Endothelial cell (in vitro differentiated cells): ENCODE measurements around the gene PTPRS. TPM values are rescaled to one million over a fixed set of nuclear protein-coding genes. Genes with fewer than 3 reads are reported as not detected.

ENCODE experiments used
- DNase-seq: peaks from one replicate; pipeline ENCODE4 v3.0.0; 2021; ENCODE audit warnings: low spot score
- H3K27ac Mint-ChIP-seq: one replicate; pipeline ENCODE4 v1.8.0; 2021; ENCODE audit warnings: mixed read lengths, inconsistent platforms; ENCODE audit not compliant: unreplicated experiment
- H3K27me3 Mint-ChIP-seq: one replicate; pipeline ENCODE4 v1.8.0; 2021; ENCODE audit warnings: mild to moderate bottlenecking, moderate library complexity, mixed read lengths, inconsistent platforms; ENCODE audit not compliant: unreplicated experiment
- H3K36me3 Mint-ChIP-seq: one replicate; pipeline ENCODE4 v1.8.0; 2021; ENCODE audit warnings: mild to moderate bottlenecking, low read depth, mixed read lengths, inconsistent platforms; ENCODE audit not compliant: unreplicated experiment
- H3K4me1 Mint-ChIP-seq: one replicate; pipeline ENCODE4 v1.8.0; 2021; ENCODE audit warnings: mild to moderate bottlenecking, mixed read lengths, inconsistent platforms; ENCODE audit not compliant: unreplicated experiment
- H3K4me3 Mint-ChIP-seq: one replicate; pipeline ENCODE4 v1.8.0; 2021; ENCODE audit warnings: mild to moderate bottlenecking, mixed read lengths, inconsistent platforms; ENCODE audit not compliant: unreplicated experiment
- H3K9me3 Mint-ChIP-seq: one replicate; pipeline ENCODE4 v1.8.0; 2021; ENCODE audit warnings: mixed read lengths, inconsistent platforms; ENCODE audit not compliant: unreplicated experiment
- CTCF ChIP-seq: fragments of 200-600 bp; sonication (generic); IDR thresholded peaks from one replicate; pipeline ENCODE4 v1.5.0; 2021; ENCODE audit warnings: antibody characterized with exemption; ENCODE audit not compliant: unreplicated experiment
- total RNA-seq: library from RNA; stranded (reverse); fragmentation: NEBNext Ultra II Directional; extraction: Animal tissue kit (Norgen Biotek cat#: 25700); gene quantifications from one replicate; pipeline ENCODE4 v1.2.1, GENCODE V29; 2021; ENCODE audit not compliant: unreplicated experiment

The PTPRS gene
- total RNA-seq, 1 donor from 2014 or later, result 93.7 TPM

GRCh38 chr19:5318306-5318705 lies 22.3 kb downstream of the PTPRS start:
- Mint-ChIP-seq H3K36me3 (no peaks in the 10 kb centered on the region), H3K9me3 (no peaks in the 10 kb centered on the region), H3K4me3 (no peak overlapping the region), H3K27ac (no peak overlapping the region), H3K27me3 (peaks cover 8% of the 10 kb centered on the region), H3K4me1 (no peaks in the 10 kb centered on the region)
- no peak for DNase-seq
- no peak for TF ChIP-seq CTCF

- H3K27me3 Mint-ChIP-seq, result peaks cover 7% of the 10 kb centered on the region
- no peaks in the 10 kb centered on the region for H3K9me3 Mint-ChIP-seq
- no peak overlapping the region for H3K27ac Mint-ChIP-seq
- H3K36me3 Mint-ChIP-seq, result no peaks in the 10 kb centered on the region
- no peak for DNase-seq
- no peak overlapping the region for H3K4me3 Mint-ChIP-seq
- H3K4me1 Mint-ChIP-seq, result no peaks in the 10 kb centered on the region
- TF ChIP-seq CTCF, result no peak
These were observed 23.3 kb downstream of the PTPRS start for GRCh38 chr19:5317321-5317720.

GRCh38 chr19:5316138-5316537 lies 24.5 kb downstream of the PTPRS start:
- Mint-ChIP-seq H3K27me3 (peaks cover 7% of the 10 kb centered on the region), H3K27ac (no peak overlapping the region), H3K36me3 (no peaks in the 10 kb centered on the region), H3K4me3 (no peak overlapping the region), H3K4me1 (no peaks in the 10 kb centered on the region), H3K9me3 (no peaks in the 10 kb centered on the region)
- no peak for TF ChIP-seq CTCF
- no peak for DNase-seq

- Mint-ChIP-seq H3K4me3 (no peak overlapping the region), H3K9me3 (no peaks in the 10 kb centered on the region), H3K27me3 (peaks cover 7% of the 10 kb centered on the region), H3K4me1 (no peaks in the 10 kb centered on the region), H3K36me3 (no peaks in the 10 kb centered on the region), H3K27ac (no peak overlapping the region)
- DNase-seq, result no peak
- TF ChIP-seq CTCF, result no peak
These were observed 25.7 kb downstream of the PTPRS start for GRCh38 chr19:5314907-5315298.

GRCh38 chr19:5314012-5314906 lies 26.4 kb downstream of the PTPRS start:
- H3K27ac Mint-ChIP-seq, result no peak overlapping the region
- no peaks in the 10 kb centered on the region for H3K36me3 Mint-ChIP-seq
- H3K9me3 Mint-ChIP-seq, result no peaks in the 10 kb centered on the region

More at GRCh38 chr19:5314012-5314906, 26.4 kb downstream of the PTPRS start:
- no peak for TF ChIP-seq CTCF
- H3K4me1 Mint-ChIP-seq, result no peaks in the 10 kb centered on the region
- no peak for DNase-seq
- no peak overlapping the region for H3K4me3 Mint-ChIP-seq
- H3K27me3 Mint-ChIP-seq, result peaks cover 2% of the 10 kb centered on the region
